A673 (cell line): ENCODE data around the gene MICU1.

ENCODE experiments used
- CTCF ChIP-seq: fragments of 300-800, 200-600 bp; sonication (generic); conservative IDR thresholded peaks from 2 replicates; pipeline ENCODE4 v1.5.1; 2017; ENCODE audit warnings: low read depth, mild to moderate bottlenecking, antibody characterized with exemption, low read length, moderate library complexity, mixed read lengths
- EZH2 ChIP-seq: fragments of 200-600 bp; sonication (generic); IDR thresholded peaks from 2 replicates; pipeline ENCODE4 v1.6.1; 2017; ENCODE audit warnings: borderline replicate concordance, low read depth, mild to moderate bottlenecking, mixed read lengths, antibody characterized with exemption, low read length; ENCODE audit not compliant: poor library complexity, severe bottlenecking

GRCh38 chr10:72552857-72553256 lies 73.0 kb downstream of the MICU1 start:
- no peak for TF ChIP-seq CTCF
- TF ChIP-seq EZH2 = no peak
